K562 (cell line): ENCODE data around the gene MAGEB4. TPM values are rescaled to one million over a fixed set of nuclear protein-coding genes. Genes with fewer than 3 reads are reported as not detected.

ENCODE experiments used
- CCAR2 ChIP-seq: fragments of 200-400 bp; formaldehyde crosslinking; IDR thresholded peaks from 2 replicates; pipeline ENCODE4 v1.6.1; 2017; ENCODE audit warnings: mild to moderate bottlenecking, low read depth, low read length
- HMBOX1 ChIP-seq: sonication (generic); IDR thresholded peaks from 2 replicates; pipeline ENCODE4 v1.6.1; 2016
- HNRNPLL ChIP-seq: fragments of 200-400 bp; formaldehyde crosslinking; IDR thresholded peaks from 2 replicates; pipeline ENCODE4 v1.6.1; 2017; ENCODE audit warnings: low read length, low read depth, mild to moderate bottlenecking; ENCODE audit not compliant: poor library complexity, severe bottlenecking
- KDM4B ChIP-seq, 2 experiments: fragments of 450-650 bp in 1 of 2; sonication (generic) in 1 of 2; IDR thresholded peaks; 2 replicates each; pipeline ENCODE4 v1.6.1; 2016 to 2017; ENCODE audit warnings: borderline replicate concordance in 2 of 2, antibody characterized with exemption in 1 of 2, low read depth in 1 of 2, mild to moderate bottlenecking in 1 of 2
- KLF13 ChIP-seq: fragments of 450-650 bp; IDR thresholded peaks from 2 replicates; pipeline ENCODE4 v1.6.1; 2016; ENCODE audit warnings: missing genetic modification characterization, low read depth, mild to moderate bottlenecking, missing compliant biosample characterization, moderate library complexity, borderline replicate concordance
- MTA2 ChIP-seq: fragments of 450-650 bp; IDR thresholded peaks from 2 replicates; pipeline ENCODE4 v1.6.1; 2016; ENCODE audit warnings: low read depth
- NUFIP1 ChIP-seq: fragments of 450-650 bp; IDR thresholded peaks from 2 replicates; pipeline ENCODE4 v1.6.1; 2018; ENCODE audit not compliant: partially characterized antibody
- RNF219 ChIP-seq: fragments of 250-450 bp; sonication (Bioruptor Pico); IDR thresholded peaks from 2 replicates; pipeline ENCODE4 v1.5.0; 2022; ENCODE audit warnings: mild to moderate bottlenecking
- SMC3 ChIP-seq: conservative IDR thresholded peaks from 2 replicates; pipeline ENCODE4 v1.6.1; 2011; ENCODE audit warnings: low read depth, low read length, improper control_type of control experiment; ENCODE audit not compliant: insufficient read depth
- SUPT5H ChIP-seq: fragments of 450-650 bp; IDR thresholded peaks from 2 replicates; pipeline ENCODE4 v1.6.1; 2016
- TAF7 ChIP-seq: fragments of 450-650 bp; IDR thresholded peaks from 2 replicates; pipeline ENCODE4 v1.6.1; 2016; ENCODE audit warnings: missing genetic modification characterization, missing compliant biosample characterization
- U2AF2 ChIP-seq: fragments of 200-400 bp; formaldehyde crosslinking; optimal IDR thresholded peaks from 2 replicates; pipeline ENCODE3; 2017; ENCODE audit warnings: low read depth, mild to moderate bottlenecking, low read length
- UBTF ChIP-seq, 2 experiments: IDR thresholded peaks; 2 replicates each; pipeline ENCODE4 v1.6.1; 2012; ENCODE audit warnings: improper control_type of control experiment in 2 of 2, low read depth in 2 of 2, low read length in 2 of 2, borderline replicate concordance in 1 of 2
- ZC3H8 ChIP-seq: fragments of 450-650 bp; IDR thresholded peaks from 2 replicates; pipeline ENCODE4 v1.6.1; 2017
- ZNF23 ChIP-seq: fragments of 250-450 bp; sonication (Bioruptor Pico); IDR thresholded peaks from 2 replicates; pipeline ENCODE4 v1.4.0; 2020; ENCODE audit warnings: mild to moderate bottlenecking
- ZNF445 ChIP-seq: fragments of 250-450 bp; sonication (Bioruptor Pico); IDR thresholded peaks from 2 replicates; pipeline ENCODE4 v1.4.0; 2020; ENCODE audit warnings: low read depth, mild to moderate bottlenecking, moderate library complexity
- polyA plus RNA-seq, 8 experiments: library from polyadenylated mRNA; depleted of rRNA in 4 of 8; stranded (reverse) in 5 of 8; unstranded in 3 of 8; fragments of >200 nt; fragmentation: Nextera tagmentation in 2 of 8; fragmentation: Illumina TruSeq in 1 of 8; extraction: Ambion mirVana in 2 of 8; extraction: Trizol in 1 of 8; gene quantifications; 2 replicates each; pipeline versions ENCODE4 v1.2.1 to v1.2.3, GENCODE V29; 2011 to 2014; ENCODE audit warnings: inconsistent platforms in 1 of 8, missing spikeins in 1 of 8
- total RNA-seq, 7 experiments: library from RNA; depleted of rRNA in 6 of 7; stranded (reverse); fragments of >200 nt in 6 of 7; fragmentation: Illumina TruSeq in 2 of 7; extraction: Trizol in 2 of 7; gene quantifications; 2 replicates each; pipeline versions ENCODE4 v1.2.1 to v1.2.3, GENCODE V29; 2011 to 2021; ENCODE audit warnings: low replicate concordance in 1 of 7
- TF ChIP-seq, protein P1 (sequence below): fragments of 250-450 bp; sonication (Bioruptor Pico); IDR thresholded peaks from 2 replicates; pipeline ENCODE4 v1.5.0; 2021
- TF ChIP-seq, protein P2 (sequence below): IDR thresholded peaks from 2 replicates; pipeline ENCODE4 v1.6.1; 2016; ENCODE audit warnings: missing genetic modification characterization, missing compliant biosample characterization
- TF ChIP-seq, protein P3 (sequence below), 2 experiments: fragments of 200-800 bp in 1 of 2; sonication (Bioruptor generic) in 1 of 2; sonication (generic) in 1 of 2; formaldehyde crosslinking in 1 of 2; IDR thresholded peaks in 1 of 2; conservative IDR thresholded peaks in 1 of 2; 2 replicates each; pipeline versions ENCODE4 v1.5.0 to v1.6.1; 2016 to 2020; ENCODE audit warnings: missing compliant biosample characterization in 1 of 2, missing genetic modification characterization in 1 of 2, missing genetic modification reagents in 1 of 2

MAGEB4 gene
- total and polyA plus RNA-seq, 9 of the 15 experiments (the other 6 are each of a cell fraction or from before 2014, with no cell fraction given) = 0.04 to 0.09 (median 0.06) TPM; not detected in 6

DNA sequence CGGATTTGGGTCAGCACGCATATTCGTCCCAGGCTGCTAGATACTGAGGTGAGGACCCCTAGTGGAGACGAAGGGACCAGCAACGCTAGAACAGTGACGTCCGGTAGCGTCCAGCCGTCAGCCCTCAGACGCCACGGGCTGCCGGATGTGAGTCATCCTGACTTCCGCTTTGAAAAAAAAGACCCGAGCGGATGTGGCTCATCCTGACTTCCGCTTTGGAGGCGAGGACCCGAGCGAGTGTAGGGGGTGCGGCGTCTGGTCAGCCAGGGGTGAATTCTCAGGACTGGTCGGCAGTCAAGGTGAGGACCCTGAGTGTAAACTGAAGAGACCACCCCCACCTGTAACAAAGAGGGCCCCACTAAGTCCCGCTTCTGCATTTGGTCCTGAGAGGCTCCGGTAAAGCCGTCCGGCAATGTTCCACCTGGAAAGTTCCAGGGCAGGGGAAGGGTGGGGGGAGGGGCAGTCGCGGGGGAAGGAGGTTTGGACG lies 26.4 kb upstream of the MAGEB4 start, which contains the start of gene MAGEB2 (continued):
- no peak for TF ChIP-seq NUFIP1
- TF ChIP-seq U2AF2 = no peak
- peak in 1 of 2 experiments; percentile 60; a peak in 1 of 4 replicates for TF ChIP-seq KDM4B (IDR thresholded peaks at IDR 0.05; ENCODE audit: borderline replicate concordance in 2 of 2, low read depth in 1 of 2)
- TF ChIP-seq, protein P1, sequence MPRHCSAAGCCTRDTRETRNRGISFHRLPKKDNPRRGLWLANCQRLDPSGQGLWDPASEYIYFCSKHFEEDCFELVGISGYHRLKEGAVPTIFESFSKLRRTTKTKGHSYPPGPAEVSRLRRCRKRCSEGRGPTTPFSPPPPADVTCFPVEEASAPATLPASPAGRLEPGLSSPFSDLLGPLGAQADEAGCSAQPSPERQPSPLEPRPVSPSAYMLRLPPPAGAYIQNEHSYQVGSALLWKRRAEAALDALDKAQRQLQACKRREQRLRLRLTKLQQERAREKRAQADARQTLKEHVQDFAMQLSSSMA (CRISPR knock-in tag) = no peak
- TF ChIP-seq, protein P2, sequence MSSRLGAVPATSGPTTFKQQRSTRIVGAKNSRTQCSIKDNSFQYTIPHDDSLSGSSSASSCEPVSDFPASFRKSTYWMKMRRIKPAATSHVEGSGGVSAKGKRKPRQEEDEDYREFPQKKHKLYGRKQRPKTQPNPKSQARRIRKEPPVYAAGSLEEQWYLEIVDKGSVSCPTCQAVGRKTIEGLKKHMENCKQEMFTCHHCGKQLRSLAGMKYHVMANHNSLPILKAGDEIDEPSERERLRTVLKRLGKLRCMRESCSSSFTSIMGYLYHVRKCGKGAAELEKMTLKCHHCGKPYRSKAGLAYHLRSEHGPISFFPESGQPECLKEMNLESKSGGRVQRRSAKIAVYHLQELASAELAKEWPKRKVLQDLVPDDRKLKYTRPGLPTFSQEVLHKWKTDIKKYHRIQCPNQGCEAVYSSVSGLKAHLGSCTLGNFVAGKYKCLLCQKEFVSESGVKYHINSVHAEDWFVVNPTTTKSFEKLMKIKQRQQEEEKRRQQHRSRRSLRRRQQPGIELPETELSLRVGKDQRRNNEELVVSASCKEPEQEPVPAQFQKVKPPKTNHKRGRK (tag) = no peak
- TF ChIP-seq SUPT5H = peak; percentile 71
- no peak for TF ChIP-seq RNF219 (CRISPR knock-in tag)
- TF ChIP-seq HNRNPLL = no peak
- TF ChIP-seq ZNF445 (CRISPR knock-in tag) = no peak
- no peak for TF ChIP-seq TAF7 (tag)
- TF ChIP-seq ZC3H8 = no peak
- no peak for TF ChIP-seq KLF13 (tag)
- TF ChIP-seq HMBOX1 = no peak
- no peak for TF ChIP-seq UBTF (IDR thresholded peaks at IDR 0.05; ENCODE audit: borderline replicate concordance in 1 of 2, low read depth in 2 of 2, low read length in 2 of 2)
- TF ChIP-seq, protein P3, sequence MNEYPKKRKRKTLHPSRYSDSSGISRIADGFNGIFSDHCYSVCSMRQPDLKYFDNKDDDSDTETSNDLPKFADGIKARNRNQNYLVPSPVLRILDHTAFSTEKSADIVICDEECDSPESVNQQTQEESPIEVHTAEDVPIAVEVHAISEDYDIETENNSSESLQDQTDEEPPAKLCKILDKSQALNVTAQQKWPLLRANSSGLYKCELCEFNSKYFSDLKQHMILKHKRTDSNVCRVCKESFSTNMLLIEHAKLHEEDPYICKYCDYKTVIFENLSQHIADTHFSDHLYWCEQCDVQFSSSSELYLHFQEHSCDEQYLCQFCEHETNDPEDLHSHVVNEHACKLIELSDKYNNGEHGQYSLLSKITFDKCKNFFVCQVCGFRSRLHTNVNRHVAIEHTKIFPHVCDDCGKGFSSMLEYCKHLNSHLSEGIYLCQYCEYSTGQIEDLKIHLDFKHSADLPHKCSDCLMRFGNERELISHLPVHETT (CRISPR knock-in tag; conservative IDR thresholded peaks at IDR 0.05 in 1 of 2, IDR thresholded peaks at IDR 0.05 in 1 of 2) = no peak
- TF ChIP-seq MTA2 = no peak
- no peak for TF ChIP-seq ZNF23 (CRISPR knock-in tag)
- no peak for TF ChIP-seq CCAR2
- no peak for TF ChIP-seq SMC3
